ENCODE results near the gene GABRE.

DNA sequence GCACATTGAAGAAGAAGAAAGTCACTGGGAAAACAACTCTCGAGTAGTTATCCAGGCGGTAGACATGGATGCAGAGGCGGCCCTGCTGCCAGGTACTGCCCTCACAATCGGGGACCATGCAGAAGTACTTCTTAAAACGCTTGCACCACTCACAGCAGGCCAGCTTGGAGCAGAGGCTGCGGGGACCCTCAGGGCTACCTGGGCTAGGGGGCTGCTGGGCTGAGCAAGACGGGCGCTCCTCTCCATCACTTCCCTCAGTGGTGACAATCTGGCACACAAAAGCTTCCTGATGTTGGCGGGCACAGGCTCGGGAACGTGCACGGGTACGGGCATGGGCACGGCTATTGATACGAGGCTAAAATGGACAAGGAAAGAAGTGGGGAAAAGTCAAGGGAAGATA lies 19.7 kb downstream of the GABRE start:
- TF ChIP-seq PHF21A (CRISPR knock-in tag; IDR thresholded peaks at IDR 0.05) (no peak), XRCC5 (optimal IDR thresholded peaks at IDR 0.05; ENCODE audit: low read length) (no peak), POLR2A (IDR thresholded peaks at IDR 0.05; ENCODE audit: insufficient read depth in 1 of 2, low read depth in 2 of 2, low read length in 2 of 2) (no peak), TCF7L2 (IDR thresholded peaks at IDR 0.05; ENCODE audit: low read depth, low read length) (no peak)

All from HepG2 (cell line).